MM.1S (cell line): ENCODE data around the gene BTBD17.

Experiments used
- EZH2 ChIP-seq: fragments of 300-600 bp; sonication (generic); optimal IDR thresholded peaks from 2 replicates; pipeline ENCODE3; 2017; ENCODE audit warnings: low read depth, mild to moderate bottlenecking, antibody characterized with exemption, low read length, mixed read lengths
- EZH2phosphoT487 ChIP-seq: fragments of 300-600 bp; sonication (generic); IDR thresholded peaks from 2 replicates; pipeline ENCODE4 v1.6.1; 2018; ENCODE audit warnings: antibody characterized with exemption, low read length
- TF ChIP-seq, protein P1 (sequence below): fragments of 300-600 bp; sonication (generic); IDR thresholded peaks from 2 replicates; pipeline ENCODE4 v1.5.1; 2016; ENCODE audit warnings: antibody characterized with exemption, low read length, mixed read lengths

- no peak for TF ChIP-seq EZH2
- TF ChIP-seq, protein P1, sequence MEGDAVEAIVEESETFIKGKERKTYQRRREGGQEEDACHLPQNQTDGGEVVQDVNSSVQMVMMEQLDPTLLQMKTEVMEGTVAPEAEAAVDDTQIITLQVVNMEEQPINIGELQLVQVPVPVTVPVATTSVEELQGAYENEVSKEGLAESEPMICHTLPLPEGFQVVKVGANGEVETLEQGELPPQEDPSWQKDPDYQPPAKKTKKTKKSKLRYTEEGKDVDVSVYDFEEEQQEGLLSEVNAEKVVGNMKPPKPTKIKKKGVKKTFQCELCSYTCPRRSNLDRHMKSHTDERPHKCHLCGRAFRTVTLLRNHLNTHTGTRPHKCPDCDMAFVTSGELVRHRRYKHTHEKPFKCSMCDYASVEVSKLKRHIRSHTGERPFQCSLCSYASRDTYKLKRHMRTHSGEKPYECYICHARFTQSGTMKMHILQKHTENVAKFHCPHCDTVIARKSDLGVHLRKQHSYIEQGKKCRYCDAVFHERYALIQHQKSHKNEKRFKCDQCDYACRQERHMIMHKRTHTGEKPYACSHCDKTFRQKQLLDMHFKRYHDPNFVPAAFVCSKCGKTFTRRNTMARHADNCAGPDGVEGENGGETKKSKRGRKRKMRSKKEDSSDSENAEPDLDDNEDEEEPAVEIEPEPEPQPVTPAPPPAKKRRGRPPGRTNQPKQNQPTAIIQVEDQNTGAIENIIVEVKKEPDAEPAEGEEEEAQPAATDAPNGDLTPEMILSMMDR, result no peak
- TF ChIP-seq EZH2phosphoT487, result no peak
These were observed 16.0 kb downstream of the BTBD17 start for GRCh38 chr17:74345433-74346241.
